RPMI8226 (cell line): ENCODE measurements around the gene RHOJ.
A peak's percentile ranks its signal among the peaks of the same experiment; 100 is the strongest.
"Not testable (repeated sequence)": the region's sequence is repeated elsewhere in the genome, so short reads cannot be mapped to it uniquely, and the experiment has no call there.

Source experiments
- DNase-seq: peaks from one replicate; pipeline ENCODE4 v3.0.0-alpha.2; 2015

The RHOJ gene

DNA sequence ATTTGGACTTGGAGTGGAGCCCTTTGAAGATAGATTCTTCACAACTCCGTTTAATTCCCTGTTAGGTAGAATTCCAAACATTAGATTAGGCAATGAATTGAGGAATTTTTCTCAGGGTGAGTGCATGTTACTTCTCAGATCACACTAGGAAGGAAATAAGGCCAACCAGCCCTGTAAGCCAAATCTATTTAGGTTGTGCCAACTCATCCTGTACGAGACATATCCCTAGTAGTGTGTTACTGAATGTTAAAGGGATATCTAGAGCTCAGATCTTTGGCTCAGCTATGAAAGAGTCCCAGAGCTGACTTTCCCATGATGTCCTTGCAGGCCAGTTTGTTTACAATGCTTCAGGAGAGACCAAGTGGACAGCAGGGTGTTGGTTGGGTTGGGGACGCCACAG lies 68.9 kb downstream of the RHOJ start:
- DNase-seq = no peak

DNA sequence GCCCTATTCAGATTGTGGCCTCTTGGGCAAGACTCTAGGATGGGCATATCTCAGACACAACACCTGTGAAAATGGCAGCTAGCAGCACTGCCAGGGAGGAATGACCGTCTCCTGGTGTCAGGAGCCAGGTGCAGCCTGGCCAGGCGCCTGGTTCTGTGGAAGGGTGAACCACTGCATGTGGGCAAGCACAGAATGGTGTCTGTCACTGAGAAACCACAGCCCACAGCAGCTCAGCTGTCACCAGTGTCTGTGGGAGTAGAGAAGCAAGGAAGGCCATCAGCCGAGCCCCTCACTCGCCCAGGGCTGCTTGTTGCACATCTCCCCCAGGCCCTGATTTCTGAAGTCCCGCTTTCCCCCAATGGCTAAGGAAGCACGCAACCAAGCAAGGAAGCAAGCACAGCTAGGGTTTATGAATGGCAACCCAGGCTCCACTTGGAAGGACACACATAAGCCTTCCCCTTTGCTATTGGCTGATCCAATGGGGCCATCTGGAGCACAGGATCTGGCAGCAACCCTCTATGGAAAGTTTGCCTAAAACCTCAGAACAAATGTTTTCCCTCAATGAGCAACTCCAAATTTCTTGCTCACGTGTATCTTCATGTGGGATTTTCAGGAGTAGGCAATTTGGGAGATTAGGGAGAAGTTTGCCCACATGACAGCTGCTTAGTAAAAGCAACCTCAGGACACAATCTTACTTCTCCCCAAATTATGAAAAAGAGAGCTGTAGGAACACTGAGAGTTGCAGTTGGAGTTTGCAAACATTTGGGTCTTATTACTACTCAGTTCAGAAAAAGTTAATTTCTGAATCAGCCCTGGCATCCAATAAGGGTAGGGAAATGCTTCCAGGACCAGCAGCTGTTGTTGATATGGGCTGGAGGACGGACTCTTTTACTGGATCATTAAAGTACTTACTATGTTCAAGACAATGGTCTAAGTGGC lies 69.7 kb downstream of the RHOJ start:
- peak; percentile 6 for DNase-seq

DNA sequence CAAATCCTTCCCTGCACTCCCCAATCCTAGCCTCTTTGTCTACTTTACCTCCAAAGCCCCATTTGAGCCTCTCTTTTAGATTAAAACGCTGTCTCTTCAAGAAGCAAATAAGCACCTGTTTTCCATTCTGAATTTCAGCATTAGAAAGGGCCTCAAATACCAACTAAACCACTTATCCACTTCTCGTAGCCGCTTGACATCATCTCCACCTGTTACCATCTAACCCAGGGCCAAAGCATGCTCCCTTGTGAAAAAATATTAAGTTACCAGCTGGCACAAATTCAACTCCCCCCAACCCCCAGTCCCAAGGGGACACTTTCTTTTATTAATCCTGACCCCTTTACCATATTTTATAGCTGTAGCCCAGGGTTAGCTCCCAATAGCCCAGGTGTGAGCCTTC lies 71.4 kb downstream of the RHOJ start:
- peak; percentile 9 for DNase-seq

- no peak for DNase-seq
Observed at GRCh38 chr14:63276016-63276415, 71.8 kb downstream of the RHOJ start.

DNA sequence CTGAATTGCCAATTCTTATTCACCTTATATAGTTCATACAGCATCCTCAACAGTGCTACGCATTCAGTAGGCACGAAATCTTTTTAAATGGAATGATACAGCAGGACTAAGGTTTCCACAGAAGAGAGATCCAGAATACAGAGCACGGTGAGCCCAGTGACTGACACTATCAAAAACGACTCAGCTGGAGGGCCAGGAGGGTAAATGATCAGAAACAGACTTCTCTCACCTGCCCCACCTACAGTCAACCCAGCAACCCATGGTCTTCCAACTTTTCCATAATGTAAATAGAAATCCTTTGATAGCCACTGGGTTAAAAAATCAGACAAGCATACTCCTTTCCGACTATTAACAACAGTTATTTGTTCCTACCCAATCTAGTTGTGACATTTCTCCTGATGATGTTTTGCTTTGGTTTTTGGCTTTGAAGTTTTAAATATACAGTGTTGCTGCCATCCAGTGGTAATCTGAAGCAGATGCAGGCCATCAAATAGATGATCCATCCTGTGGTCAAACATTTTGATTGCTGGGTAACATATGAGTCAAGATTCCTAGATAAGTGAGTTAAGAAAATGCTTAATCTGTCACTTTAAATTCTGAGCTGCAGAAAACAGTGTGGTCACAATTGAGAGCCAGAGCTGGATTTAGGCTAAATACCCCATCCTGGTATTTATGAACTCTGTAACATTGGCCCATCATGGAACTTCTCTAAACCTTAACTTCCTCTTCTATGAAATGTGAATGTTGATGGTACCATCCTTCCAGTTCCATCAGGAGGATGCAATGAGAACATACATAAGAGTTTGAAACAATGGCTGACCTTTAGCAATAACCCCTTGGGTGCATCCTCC lies 72.5 kb downstream of the RHOJ start:
- DNase-seq = no peak

DNA sequence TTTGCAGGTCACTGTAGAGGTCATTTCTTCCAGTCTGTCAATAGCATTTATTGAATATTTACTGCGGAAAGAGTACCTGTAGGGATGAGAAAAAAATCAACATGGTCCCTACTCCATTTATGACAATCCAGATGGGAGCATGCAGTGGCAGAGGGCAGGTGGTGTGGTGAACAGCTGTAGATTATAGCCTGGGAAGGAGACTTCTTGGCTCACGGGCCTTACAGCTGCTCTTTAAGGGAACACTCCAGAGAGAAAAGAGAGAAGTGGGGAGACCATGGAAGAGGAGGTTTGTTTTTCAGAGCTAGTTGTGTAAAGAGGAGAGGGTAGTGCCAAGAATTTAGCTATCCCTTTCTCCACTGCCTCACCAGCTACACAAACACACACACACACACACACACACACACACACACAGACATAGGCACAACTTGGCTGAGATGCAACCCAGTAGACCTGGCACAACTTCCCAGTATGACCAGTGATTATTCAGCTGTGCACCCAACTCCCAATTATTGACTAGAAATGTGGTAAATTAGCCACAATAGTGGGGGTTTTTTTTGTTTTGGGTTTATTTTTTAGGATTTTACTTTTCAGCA lies 73.4 kb downstream of the RHOJ start:
- DNase-seq = no peak

DNA sequence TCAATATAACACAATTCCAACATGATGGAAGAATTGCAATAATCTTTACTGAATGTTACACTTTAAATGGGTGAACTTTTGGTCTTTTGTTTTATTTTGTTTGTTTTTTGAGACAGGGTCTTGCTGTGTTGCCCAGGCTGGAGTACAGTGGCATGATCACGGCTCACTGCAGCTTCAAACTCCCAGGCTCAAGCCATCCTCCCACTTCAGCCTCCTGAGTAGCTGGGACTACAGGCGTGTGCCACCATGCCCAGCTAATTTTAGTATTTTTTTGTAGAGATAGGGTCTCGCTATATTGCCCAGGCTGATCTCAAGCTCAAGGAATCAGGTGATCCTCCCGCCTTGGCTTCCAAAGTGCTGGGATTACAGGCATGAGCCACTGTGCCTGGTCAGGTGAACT lies 75.7 kb downstream of the RHOJ start:
- DNase-seq = not testable (repeated sequence)

GRCh38 chr14:63282997-63283883 lies 79.0 kb downstream of the RHOJ start:
- DNase-seq = no peak

DNA sequence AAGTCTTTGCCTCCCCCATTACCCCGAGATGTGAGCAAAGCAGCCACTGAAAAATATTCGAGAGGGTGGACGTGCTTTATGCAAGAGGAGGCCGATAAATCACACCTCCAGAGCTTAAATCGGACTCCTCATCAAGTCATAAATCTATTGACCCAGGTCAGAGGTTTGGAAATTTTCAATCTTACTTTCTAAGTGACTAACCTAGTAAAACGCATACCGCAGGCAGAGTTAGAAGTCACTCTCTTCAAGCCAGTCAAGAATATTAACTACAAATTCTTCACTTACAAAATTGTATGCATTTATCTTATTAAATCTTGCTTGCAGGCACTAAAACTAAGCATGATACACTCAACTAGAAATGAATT lies 79.6 kb downstream of the RHOJ start:
- DNase-seq = no peak

- no peak for DNase-seq
Observed at GRCh38 chr14:63286071-63286470, 81.8 kb downstream of the RHOJ start.

GRCh38 chr14:63287666-63288483 lies 83.6 kb downstream of the RHOJ start:
- no peak for DNase-seq

GRCh38 chr14:63288853-63289252 lies 84.6 kb downstream of the RHOJ start:
- no peak for DNase-seq

- DNase-seq = no peak
Observed at GRCh38 chr14:63290741-63291430, 86.6 kb downstream of the RHOJ start.

DNA sequence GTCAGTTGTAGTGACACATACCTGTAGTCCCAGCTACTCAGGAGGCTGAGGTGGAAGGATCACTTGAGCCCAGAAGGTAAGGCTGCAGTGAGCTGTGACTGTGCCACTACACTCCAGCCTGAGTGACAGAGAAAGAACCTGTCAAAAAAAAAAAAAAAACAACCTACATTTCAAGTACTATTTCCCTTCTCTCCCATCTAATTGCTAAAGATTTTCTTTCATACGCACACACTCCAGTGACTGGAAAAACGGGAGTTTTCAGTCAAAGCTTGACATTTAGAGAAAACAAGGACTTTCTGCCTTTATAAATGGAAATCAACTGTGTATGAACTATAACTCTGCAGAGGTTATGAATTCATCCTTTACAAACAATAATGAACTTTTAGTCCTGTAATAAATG lies 88.6 kb downstream of the RHOJ start:
- DNase-seq = no peak

GRCh38 chr14:63295231-63295685 lies 91.0 kb downstream of the RHOJ start:
- DNase-seq = no peak

- DNase-seq = no peak
Observed at GRCh38 chr14:63296060-63296563, 91.9 kb downstream of the RHOJ start.

DNA sequence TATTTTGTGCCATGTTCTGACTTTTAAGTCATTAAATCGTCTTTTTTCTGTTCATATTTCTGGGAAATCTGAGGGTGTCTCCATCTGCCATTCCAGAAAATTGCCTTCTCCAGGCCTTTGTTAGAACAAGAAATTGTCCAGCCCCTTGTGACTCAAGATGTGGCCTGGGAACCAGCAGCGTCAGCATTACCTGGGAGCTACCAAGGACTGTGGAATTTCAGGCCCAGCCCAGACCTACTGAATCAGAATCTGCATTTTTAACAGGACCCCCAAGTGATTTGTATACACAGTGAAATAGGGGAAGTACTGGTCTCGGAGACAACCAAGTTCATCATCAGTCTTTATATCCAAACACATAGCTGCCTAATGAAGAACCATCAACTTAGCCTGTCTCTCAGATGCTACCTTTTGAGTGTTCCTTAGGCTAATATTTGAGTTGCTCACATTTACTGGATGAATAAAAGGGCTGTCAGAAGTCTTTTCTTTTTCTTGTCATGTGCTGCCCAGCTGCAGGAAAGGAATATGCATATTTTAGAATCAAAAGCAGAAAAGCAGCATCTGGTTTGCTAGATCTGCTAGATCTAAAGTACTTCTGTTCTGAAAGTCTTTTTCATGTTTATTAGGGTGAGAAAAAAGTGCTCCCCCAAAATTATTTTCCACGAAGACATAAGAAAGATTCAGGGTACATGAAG lies 93.3 kb downstream of the RHOJ start:
- DNase-seq = no peak

DNA sequence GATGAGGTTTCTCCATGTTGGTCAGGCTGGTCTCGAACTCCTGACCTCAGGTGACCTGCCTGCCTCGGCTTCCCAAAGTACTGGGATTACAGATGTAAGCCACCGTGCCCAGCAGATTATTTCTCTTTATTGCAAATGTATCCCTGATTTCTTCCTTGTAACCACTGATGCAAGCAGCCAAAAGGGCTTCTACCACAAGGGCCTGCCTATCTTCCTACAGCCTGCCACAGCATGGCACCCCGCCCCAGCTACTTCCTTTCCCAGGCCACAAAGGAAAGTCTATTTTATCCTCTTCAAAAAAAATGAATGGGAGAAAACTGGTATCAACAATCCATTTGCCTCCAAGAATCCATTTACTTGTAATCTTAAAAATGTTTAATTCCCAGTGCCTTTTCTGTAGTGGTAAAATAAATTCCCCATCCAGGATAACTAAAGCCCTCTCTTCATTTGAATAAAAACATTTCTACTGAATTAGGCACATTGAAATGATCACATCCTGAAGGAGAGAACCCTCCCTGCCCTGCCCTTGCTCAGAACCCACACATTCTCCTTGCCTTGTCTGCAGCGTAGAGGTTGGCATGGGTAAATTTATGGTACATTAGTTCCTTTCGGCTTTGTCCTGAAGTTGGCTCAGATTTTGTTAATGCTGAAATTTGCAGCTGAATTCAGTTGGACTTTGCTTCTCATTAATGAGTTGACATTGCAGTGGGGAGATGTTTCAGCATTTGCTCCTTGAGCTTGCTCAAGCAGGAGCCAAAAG lies 95.3 kb downstream of the RHOJ start:
- DNase-seq = no peak

- DNase-seq = no peak
Observed at GRCh38 chr14:63300854-63301253, 96.6 kb downstream of the RHOJ start.
